Stimulated activated CD4-positive, alpha-beta T cell treated with anti-CD3 and anti-CD28 coated beads, Interleukin-1b, Interleukin-23, amount 100 ng/mL, for 4 hours (primary cell): ENCODE measurements around the gene MFNG.
A peak's percentile ranks its signal among the peaks of the same experiment; 100 is the strongest.

Experiments
- DNase-seq, 2 donors: peaks; one replicate each; pipeline ENCODE4 v3.0.0-alpha.2; 2020; ENCODE audit warnings: low read depth in 2 of 2

MFNG gene

GRCh38 chr22:37448516-37449127 is 37.6 kb downstream of the MFNG start:
- no peak for DNase-seq

- DNase-seq = no peak
These were observed 40.7 kb downstream of the MFNG start for GRCh38 chr22:37445501-37445900.

DNA sequence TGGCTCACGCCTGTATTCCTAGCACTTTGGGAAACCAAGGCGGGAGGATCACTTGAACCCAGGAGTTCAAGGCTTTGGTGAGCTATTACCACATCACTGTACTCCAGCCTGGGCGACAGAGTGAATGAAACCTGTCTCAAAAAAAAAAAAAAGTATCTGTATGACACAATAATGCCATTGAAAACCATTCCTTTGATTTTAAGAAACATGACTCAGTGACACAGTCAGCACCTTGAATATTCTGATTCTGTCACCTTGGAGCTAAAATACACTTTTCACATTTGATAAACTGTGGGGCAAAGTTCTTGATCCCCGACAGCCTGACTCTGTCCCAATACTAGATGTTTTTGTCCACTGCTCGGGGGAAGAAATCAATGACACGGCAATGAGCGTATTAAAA is 42.2 kb downstream of the MFNG start:
- no peak for DNase-seq

- no peak for DNase-seq
These were observed 43.1 kb downstream of the MFNG start for GRCh38 chr22:37443086-37443485.

- no peak for DNase-seq
These were observed 43.6 kb downstream of the MFNG start for GRCh38 chr22:37442537-37442936.

GRCh38 chr22:37442135-37442534 is 44.0 kb downstream of the MFNG start:
- DNase-seq = no peak

- no peak for DNase-seq
These were observed 45.3 kb downstream of the MFNG start for GRCh38 chr22:37440875-37441274.

DNA sequence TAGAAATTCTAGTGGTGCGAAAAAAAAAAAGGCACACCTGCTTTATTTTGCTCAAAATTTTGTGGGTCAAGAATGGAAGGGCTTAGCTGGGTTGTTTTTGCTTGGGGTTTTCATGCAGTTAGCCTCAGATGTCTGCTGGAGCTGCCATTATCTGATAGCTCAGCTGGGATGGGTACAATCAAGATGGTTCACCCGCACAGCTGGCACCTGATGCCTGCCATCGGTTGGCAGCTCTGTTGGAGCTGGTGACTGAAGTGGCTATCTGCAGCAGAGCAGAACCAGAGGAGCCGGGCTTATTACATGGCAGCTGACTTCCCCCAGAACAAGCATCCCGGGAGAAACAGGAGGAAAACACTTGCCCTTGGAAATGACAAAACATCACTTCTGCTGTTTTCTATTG is 46.8 kb downstream of the MFNG start:
- DNase-seq = no peak

GRCh38 chr22:37435970-37436603 is 50.1 kb downstream of the MFNG start:
- no peak for DNase-seq

DNA sequence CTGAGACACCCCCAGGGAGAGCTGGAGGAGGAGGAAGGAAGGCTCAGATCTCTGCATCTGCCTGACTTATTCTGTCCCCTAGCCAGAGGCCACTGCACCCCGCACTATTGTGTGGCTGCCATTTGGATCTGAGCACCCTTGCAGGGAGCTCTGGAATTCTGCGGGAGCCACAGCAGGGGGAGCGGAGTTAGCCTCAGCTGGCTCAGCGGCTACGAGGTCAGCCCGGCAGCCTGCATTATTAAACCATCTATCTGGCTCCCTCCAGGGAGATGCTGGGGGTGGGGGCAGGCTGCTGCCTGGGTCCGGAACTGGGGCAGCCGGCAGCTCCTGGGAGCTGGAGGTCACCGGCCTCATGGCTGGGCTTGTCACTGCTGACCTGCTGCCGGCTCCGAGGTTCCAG is 52.4 kb downstream of the MFNG start:
- DNase-seq = no peak

DNA sequence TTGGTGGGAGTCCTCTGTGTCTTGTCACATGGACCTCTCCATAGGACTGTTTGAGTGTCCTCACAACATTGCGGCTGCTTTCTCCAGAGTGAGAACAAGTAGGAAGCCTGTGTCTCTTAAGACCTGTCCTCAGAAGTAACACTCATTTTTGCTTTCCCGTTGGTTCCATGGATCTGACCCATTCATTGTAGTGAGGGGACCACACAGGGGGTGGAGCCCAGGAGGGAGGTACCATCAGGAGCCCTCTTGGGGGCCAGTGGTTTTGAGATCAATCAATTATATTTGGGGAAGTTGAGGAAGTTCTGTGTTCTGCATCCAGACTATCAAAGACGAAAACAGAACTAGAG is 53.5 kb downstream of the MFNG start:
- DNase-seq = no peak

- DNase-seq = no peak
These were observed 54.1 kb downstream of the MFNG start for GRCh38 chr22:37431801-37432707.

- DNase-seq = no peak
These were observed 54.8 kb downstream of the MFNG start for GRCh38 chr22:37431366-37431765.

DNA sequence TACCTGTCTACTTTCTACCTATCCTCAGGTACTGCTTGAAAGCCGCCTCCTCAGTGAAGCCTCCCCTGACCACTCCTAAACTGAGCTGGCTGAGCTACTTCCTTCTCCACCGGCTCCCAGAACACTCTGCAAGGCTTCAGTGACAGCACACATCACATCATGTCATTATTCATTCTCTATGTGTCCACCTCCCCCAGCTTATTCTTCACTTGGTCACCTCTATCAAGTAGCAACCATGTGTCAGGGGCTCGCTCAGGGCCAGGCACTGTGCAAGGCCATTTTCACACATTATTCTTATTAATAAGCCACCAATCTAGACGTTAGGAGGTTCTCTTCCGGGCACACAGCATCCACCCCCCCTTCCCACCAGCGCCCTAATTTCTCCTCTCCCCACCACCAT is 55.2 kb downstream of the MFNG start:
- DNase-seq = no peak

DNA sequence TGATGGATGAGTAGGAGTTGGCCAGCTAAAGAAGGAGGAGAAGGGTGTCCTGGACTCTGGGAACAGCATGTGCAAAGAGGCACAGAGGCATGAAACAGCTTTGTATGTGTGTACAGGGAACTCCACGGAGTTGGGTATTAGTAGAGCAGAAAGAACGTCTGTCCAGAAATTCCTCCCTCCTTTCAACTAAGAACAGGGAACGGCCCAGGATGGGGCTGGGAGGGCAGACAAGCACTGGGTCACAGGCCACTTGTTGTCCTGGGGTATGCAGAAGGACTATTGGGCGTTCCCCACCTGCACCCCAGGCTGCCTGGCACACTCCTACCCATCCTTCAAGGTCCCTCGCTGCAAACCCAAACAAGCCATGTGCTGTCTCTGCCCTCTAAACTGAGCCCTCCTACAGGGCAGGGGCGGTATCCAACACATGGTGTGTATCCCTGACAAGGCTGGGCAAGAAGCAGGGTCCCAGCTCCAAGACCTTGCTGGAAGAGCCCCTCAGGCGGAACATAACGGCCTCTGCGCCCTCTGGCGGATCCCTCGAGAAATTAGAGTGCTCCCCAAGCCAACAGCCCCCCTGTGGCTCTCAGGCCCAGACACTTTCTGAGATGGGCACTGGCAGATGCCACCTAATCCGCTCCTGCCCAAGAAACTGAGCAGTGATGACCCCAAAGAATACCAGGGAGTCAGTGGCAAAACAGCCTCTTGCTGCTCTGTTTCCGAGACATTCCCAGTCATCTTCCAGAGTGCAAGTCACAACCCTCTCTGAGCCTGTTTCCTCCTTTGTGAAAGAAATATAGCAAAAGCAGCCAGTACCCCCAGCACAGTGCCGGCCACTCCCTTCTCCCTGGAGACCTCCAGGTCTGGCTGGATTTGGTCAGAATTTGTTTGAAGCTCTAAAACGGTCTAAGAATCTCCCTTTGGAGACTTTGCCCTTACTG is 57.3 kb downstream of the MFNG start:
- peak; percentile 52 to 54 for DNase-seq

- no peak for DNase-seq
These were observed 58.2 kb downstream of the MFNG start for GRCh38 chr22:37427711-37428635.

DNA sequence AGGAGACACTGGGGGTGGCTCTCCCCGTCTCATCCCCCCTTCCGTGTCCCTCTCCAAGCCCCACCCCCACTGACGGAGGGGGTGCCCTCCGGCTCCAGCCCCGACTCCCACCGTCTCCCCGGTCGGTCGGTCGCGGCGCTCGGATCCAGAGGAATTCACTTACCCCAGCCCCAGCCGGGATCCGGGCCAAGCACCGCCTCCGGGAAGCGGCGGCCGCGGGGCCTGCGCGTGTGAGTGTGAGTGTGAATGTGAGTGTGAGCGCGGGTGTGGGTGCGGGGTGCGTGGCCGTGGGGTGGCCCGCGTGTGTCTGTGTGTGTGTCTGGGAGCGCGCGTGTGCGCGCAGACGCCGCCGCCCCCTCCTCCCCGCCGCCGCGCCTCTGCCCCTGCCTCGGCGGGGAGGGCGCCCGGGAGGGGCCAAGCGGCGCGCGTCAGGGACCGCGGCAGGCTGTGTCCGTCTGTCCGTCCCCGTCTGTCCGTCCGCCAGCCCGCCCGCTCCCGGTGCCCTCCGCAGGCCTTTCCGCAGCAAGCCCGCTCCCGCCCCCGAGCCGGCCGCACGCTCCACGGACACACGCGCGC is 59.0 kb downstream of the MFNG start, which contains the start of gene ELFN2:
TSS of gene ELFN2 (minus strand) at position 345 of the 576 bp plus-strand sequence. CDS start 51,945 bp downstream, outside the sequence.
- DNase-seq = no peak

- DNase-seq = no peak
These were observed 59.5 kb downstream of the MFNG start for GRCh38 chr22:37426706-37427134.

GRCh38 chr22:37425800-37426705 is 60.1 kb downstream of the MFNG start:
- DNase-seq = no peak
